ENCODE data around the gene MMP10.

GRCh38 chr11:102806296-102806695 is 25.9 kb upstream of the MMP10 start:
- TF ChIP-seq CSDC2 (CRISPR knock-in tag; IDR thresholded peaks at IDR 0.05) (no peak), CSRNP3 (CRISPR knock-in tag; IDR thresholded peaks at IDR 0.05) (no peak), RARB (CRISPR knock-in tag; IDR thresholded peaks at IDR 0.05) (no peak)
